CD4-positive, alpha-beta T cell treated with Interleukin-10 for 1 hour (primary cell): ENCODE results near the gene ABHD16A.

Source experiments
- DNase-seq: peaks from one replicate; pipeline ENCODE4 v3.0.0-alpha.2; 2020

The ABHD16A gene

DNA sequence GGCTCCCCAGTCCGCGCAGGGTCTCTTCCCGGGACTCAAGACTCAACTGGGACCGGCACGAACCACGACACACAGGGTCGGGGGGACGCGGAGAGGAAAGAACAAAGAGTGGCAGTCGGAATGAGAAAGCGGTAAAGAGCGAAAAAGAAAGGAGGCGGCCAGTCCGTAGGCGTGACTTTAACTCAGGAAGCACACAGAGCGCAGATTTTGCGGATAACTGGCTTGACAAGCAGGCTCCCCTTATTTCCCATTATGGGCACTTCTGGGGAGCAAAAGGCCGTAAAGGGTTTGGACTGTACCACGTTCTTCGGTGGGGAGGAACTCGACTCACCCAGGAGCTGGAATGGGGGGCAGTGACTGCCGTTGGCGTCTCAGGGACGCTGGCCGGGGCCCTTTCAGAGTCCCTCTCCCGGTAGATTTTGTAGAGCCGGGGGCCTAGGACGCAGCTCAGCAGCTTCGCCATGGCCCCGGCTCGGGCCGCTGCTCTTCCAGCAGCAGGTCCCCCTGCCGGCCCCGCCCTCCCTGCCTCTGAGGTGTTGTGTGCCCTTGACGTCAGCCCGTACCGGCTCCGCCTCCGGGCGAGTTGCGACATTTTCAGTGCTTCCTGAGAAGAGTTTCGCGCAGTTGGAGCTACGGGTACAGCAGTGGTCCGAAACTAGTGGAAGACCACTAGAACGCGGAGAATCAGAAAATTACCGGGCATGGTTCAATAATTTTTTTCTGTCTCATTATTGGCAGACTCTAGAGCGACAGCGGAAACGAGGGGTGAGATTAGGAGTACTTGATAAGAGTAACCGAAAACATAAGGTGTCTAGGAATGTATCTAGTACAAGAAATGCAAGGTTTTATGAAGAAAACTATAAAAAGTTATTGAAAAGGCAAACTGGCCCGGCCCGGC lies at the start of gene ABHD16A:
ABHD16A (minus strand) TSS at position 506 of the 898 bp plus-strand sequence; CDS start at position 463, 43 bp downstream.
- peak; percentile 98 for DNase-seq

DNA sequence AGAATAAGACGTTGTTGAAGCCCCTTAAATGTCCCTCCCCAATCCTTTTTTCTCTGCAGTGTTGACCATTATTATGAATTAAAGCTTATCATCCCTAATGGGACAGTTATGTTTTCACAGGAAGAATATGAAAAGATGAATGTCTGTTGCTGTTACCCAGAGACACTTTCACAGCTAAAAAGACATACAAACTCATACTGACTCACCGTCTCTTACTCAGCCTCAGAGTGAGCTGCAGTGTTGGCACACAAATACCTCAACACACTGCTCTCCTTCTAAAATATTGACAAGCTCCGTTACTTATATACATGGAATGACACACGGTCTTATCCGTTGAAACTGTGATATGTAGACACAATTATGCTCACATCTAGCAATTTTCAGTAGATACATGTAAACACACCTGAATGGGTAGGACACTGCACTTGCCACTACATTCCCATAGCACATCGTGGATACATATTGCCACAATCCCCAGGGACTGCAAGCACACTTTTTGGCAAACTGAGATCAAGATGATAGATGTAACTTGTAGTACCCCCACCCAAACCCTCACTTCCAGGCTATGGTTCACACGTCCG lies 49.7 kb upstream of the ABHD16A start:
- DNase-seq: no peak

- DNase-seq: no peak
Measured at GRCh38 chr6:31750411-31751022, 47.4 kb upstream of the ABHD16A start.

- no peak for DNase-seq
Measured at GRCh38 chr6:31749301-31750036, 46.3 kb upstream of the ABHD16A start.

DNA sequence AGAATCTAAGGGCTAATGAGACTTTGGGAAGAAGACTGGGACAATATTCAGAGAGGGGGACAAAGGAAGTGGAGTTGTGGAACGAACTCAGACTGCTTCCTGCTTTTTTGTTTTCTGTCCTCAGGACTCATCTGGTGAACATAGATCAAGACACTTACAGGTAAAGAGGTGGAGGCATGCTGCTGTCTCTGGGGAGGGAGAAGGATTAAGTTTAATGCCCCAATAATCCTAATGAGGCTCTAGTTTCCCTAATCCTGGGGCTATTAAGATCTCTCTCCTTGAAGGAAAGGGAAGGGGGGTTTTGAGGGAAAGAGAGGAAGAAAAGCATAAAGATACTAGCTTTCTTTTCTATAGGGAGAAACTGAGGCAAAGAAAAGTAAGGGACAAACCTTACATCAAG lies 41.3 kb upstream of the ABHD16A start:
- no peak for DNase-seq

GRCh38 chr6:31742894-31743293 lies 39.8 kb upstream of the ABHD16A start:
- no peak for DNase-seq

GRCh38 chr6:31741815-31742214 lies 38.7 kb upstream of the ABHD16A start:
- no peak for DNase-seq

DNA sequence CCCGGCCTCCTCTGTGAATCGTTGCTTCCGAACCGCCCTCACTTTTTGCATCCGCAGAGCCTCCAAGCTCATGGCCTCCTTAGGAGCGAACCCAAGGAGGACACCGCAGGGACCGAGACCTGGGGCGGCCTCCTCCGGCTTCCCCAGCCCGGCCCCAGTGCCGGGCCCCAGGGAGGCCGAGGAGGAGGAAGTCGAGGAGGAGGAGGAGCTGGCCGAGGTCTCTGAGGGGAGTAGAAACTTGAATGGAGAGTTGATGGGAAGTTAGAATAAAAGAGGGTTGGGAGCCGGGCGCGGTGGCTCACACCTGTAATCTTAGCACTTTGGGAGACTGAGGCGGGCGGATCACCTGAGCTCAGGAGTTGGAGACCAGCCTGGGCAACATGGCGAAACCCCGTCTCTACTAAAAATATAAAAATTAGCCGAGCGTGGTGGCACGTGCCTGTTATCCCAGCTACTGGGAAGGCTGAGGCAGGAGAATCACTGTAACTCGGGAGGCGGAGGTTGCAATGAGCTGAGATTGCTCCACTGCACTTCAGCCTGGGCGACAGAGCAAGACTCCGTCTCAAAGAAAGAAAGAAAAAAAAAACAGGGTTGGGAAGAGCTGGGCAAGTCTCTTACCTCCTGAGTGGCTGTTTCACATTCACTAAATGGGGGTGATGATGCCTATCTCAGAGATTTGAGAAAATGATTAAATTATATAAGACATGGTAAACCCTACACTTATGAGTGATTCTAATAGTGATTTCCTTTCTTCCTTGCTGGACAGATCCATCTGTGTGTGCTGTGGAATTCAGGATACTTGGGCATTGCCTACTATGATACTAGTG lies 37.5 kb upstream of the ABHD16A start:
- DNase-seq: no peak

- DNase-seq: peak; percentile 97
Measured at GRCh38 chr6:31739639-31740396, 36.7 kb upstream of the ABHD16A start, which contains the start of gene MSH5. Gene MSH5, plus strand, starts transcription at chr6:31740005. Its CDS starts 462 bp downstream, at chr6:31740467.

DNA sequence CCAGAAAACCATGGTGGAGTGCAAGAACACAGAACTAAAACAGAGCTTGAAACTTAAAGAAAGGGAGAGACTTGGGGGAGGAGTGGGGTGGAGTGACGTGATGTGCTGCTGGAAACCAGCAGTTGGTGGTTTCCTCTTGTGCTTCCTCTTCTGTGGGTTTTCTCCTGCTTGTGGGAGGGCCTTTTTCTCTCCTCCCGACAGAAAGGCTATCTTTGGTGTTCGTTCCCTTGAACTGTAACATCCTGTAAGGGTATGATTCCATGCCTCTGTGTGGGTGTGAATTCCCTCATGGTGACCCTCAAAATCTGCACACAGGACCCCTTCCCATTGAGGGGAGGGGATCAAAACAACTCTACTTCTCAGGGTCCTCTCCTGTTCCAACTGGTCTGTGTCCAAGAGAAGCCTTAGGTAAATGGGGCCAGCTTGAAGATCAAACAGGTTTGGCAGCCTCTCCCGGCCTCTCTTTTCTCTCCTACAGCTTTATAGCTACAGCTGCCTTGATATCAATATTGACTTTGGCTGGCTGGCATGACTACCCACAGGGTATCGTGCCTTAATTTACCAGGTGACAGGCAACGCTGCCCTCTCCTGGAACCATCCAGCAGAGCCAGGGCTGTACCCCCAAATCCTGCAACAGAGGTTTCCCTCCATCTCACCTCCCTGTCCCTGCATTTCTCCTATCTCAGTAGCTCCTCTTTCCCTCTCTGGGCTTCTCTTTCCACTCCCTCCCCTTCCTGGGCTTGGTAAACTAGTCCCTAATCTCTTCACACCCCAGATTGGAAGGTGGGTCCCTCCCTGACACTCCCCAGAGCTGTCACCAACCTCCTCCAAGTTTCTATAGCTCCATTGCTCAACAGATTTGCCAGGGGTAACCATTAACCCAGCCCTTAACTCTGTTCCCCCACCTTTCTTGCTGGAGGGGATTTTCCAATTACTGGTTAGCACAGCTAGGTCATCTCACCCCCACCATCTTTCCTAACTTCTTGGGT lies 35.2 kb upstream of the ABHD16A start:
- DNase-seq: peak; percentile 83

DNA sequence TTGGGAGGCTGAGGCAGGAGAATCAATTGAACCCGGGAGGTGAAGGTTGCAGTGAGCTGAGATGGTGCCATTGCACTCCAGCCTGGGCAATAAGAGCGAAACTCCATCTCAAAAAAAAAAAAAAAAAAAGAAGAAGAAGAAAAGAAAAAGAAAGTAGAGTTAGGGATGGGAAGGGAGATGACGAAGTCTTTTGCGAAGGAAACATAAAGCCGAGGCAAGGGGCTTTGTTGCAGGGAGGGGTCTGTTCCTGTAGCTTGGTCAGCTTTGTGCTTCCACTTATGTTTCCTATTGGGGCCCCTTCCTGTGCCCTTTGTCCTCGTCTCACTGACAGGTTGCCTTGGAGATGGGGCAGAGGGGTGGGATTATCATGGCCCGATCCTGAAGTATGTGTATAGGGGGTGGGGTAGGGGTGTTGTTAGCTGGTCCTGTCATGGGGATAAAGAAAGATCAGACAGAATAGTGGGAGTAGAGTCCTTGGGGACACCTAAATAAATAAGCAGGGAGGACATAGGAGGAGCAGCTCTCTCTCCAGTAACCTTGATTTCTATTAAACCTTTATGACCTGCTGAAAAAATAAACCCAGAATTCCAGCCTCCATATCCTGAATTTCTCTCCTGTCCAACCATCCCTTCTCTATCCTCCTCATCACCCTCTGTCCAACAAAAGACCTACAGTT lies 34.3 kb upstream of the ABHD16A start:
- peak; percentile 28 for DNase-seq

GRCh38 chr6:31736768-31737314 lies 33.7 kb upstream of the ABHD16A start:
- no peak for DNase-seq

GRCh38 chr6:31736021-31736767 lies 33.1 kb upstream of the ABHD16A start, which contains the start of gene CLIC1:
Gene CLIC1, minus strand, starts transcription at chr6:31736530. Its CDS starts 230 bp downstream, at chr6:31736300.
- peak; percentile 80 for DNase-seq

- peak; percentile 81 for DNase-seq
Measured at GRCh38 chr6:31734821-31735406, 31.8 kb upstream of the ABHD16A start.

DNA sequence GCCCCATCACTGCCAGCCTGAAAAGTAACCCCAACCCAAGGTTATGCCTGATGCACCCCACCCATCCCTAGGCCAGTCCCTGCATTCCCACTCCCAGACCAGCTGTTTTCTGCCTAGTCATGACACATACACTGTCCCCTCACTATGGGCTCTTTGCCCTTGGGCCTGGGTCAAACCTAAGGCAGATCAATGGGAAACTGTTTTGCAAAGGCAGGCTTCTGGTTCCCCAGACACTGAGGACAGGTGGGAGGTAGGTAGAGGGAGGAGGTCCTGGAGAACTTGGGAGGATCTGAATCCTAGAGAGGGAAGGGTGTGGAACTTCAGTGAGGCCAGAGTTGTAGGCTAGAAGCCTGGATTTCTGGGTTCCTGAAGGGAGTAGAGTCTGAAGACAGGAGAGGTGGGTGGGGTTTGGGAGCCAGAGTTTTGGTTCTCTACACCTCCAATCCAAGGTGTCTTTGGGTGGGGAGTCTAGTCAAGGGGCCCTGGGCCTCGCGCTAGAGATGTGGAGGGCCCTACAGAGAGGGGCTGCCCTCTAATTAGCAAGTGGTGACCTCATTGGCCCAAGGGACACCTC lies 31.2 kb upstream of the ABHD16A start:
- DNase-seq: no peak

- no peak for DNase-seq
Measured at GRCh38 chr6:31733734-31734133, 30.6 kb upstream of the ABHD16A start.

DNA sequence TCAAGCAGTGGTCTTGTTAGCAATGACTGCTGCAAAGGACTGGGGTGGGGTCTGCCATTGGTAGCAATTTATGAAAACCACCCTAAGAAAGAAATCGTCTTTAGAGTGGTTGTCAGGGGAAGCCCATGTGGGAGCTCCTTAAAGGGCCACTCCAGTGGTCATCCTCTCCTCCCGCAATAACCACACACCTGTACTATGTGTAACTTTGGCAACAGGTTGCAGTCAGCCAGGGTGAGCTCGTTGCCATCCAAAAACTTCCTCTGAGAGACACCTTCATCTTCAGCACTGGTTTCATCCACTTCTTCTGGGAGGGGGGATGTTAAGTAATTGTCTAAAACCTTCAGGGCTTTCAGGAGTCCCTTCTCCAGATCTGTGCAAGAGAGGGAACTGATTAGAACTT lies 28.9 kb upstream of the ABHD16A start:
- no peak for DNase-seq
